Neural progenitor cell (in vitro differentiated cells): Measurements from ENCODE around the gene CLMP.

Experiments
- CTCF ChIP-seq: fragments of 200-600 bp; sonication (generic); IDR thresholded peaks from 2 replicates; pipeline ENCODE4 v1.5.1; 2017; ENCODE audit warnings: antibody characterized with exemption, mild to moderate bottlenecking
- EZH2 ChIP-seq: fragments of 200-600 bp; sonication (generic); IDR thresholded peaks from 2 replicates; pipeline ENCODE4 v1.6.1; 2017; ENCODE audit warnings: antibody characterized with exemption, mild to moderate bottlenecking, moderate library complexity

- TF ChIP-seq EZH2 (no peak), CTCF (no peak)
Observed at GRCh38 chr11:123202155-123203151, 7.4 kb upstream of the CLMP start.
